Astrocyte of the cerebellum (primary cell): Measurements from ENCODE around the gene NSD2.
A peak's percentile ranks its signal among the peaks of the same experiment; 100 is the strongest.

ENCODE experiments used
- DNase-seq: peaks from one replicate; pipeline ENCODE4 v3.0.0-alpha.2; 2011; ENCODE audit warnings: low read depth
- H3K4me3 ChIP-seq: 2 replicates; pipeline ENCODE4 v1.5.1; 2011; ENCODE audit warnings: mild to moderate bottlenecking, low read depth, low read length, moderate library complexity
- in situ Hi-C: cut with HindIII; loops from 2 replicates; pipeline ENCODE4 v1.10.0; 2017; ENCODE audit warnings: low sequenced_read_pairs
- TF ChIP-seq, protein P1 (sequence below): IDR thresholded peaks from 2 replicates; pipeline ENCODE4 v1.5.1; 2012; ENCODE audit warnings: low read length, low read depth, moderate library complexity, mild to moderate bottlenecking; ENCODE audit errors: missing control alignments

Gene NSD2

DNA sequence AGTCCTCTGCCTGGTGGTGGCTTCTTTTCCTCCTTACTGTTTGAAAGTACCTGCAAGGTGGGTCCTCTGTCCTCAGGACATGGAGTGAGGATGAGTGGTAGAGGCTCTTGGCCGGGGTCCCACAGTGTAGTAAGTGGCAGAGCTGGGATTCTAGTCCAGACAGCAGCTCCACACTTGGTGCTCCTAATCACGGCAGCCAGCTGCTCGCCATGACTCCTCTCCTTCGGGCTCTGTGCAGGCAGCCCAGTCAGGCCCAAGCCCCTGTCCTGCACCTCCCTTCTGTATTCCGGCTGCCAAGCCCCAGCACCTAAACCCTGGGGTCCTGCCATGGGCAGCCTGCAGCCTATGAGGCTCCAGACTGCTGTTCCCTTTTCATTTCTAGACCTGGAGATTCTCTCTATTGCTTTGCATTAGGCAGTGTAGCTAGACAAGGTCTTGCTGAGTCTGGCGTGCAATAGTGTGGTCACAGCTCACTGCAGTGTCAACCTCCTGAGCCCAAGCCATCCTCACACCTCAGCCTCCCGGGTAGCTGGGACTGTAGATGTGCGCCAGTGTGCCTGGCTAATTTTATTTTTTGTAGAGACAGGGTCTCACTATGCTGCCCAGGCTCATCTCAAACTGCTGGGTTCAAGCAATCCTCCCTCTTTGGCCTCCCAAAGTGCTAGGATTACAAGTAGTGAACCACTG is 24.9 kb downstream of the NSD2 start:
- DNase-seq: no peak
- in situ Hi-C loops: no loop called here
- TF ChIP-seq, protein P1, sequence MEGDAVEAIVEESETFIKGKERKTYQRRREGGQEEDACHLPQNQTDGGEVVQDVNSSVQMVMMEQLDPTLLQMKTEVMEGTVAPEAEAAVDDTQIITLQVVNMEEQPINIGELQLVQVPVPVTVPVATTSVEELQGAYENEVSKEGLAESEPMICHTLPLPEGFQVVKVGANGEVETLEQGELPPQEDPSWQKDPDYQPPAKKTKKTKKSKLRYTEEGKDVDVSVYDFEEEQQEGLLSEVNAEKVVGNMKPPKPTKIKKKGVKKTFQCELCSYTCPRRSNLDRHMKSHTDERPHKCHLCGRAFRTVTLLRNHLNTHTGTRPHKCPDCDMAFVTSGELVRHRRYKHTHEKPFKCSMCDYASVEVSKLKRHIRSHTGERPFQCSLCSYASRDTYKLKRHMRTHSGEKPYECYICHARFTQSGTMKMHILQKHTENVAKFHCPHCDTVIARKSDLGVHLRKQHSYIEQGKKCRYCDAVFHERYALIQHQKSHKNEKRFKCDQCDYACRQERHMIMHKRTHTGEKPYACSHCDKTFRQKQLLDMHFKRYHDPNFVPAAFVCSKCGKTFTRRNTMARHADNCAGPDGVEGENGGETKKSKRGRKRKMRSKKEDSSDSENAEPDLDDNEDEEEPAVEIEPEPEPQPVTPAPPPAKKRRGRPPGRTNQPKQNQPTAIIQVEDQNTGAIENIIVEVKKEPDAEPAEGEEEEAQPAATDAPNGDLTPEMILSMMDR: no peak
- no peak overlapping the region for H3K4me3 ChIP-seq

GRCh38 chr4:1896658-1896991 is 25.4 kb downstream of the NSD2 start:
- H3K4me3 ChIP-seq: no peak overlapping the region
- no peak for DNase-seq
- TF ChIP-seq, protein P1: no peak
- in situ Hi-C loops: no loop called here

- DNase-seq: no peak
- in situ Hi-C loops: no loop called here
- no peak overlapping the region for H3K4me3 ChIP-seq
- TF ChIP-seq, protein P1: no peak
These were observed 26.8 kb downstream of the NSD2 start for GRCh38 chr4:1898007-1898406.

- in situ Hi-C loops: no loop called here
- TF ChIP-seq, protein P1: no peak
- no peak overlapping the region for H3K4me3 ChIP-seq
- no peak for DNase-seq
These were observed 27.5 kb downstream of the NSD2 start for GRCh38 chr4:1898681-1899080.

DNA sequence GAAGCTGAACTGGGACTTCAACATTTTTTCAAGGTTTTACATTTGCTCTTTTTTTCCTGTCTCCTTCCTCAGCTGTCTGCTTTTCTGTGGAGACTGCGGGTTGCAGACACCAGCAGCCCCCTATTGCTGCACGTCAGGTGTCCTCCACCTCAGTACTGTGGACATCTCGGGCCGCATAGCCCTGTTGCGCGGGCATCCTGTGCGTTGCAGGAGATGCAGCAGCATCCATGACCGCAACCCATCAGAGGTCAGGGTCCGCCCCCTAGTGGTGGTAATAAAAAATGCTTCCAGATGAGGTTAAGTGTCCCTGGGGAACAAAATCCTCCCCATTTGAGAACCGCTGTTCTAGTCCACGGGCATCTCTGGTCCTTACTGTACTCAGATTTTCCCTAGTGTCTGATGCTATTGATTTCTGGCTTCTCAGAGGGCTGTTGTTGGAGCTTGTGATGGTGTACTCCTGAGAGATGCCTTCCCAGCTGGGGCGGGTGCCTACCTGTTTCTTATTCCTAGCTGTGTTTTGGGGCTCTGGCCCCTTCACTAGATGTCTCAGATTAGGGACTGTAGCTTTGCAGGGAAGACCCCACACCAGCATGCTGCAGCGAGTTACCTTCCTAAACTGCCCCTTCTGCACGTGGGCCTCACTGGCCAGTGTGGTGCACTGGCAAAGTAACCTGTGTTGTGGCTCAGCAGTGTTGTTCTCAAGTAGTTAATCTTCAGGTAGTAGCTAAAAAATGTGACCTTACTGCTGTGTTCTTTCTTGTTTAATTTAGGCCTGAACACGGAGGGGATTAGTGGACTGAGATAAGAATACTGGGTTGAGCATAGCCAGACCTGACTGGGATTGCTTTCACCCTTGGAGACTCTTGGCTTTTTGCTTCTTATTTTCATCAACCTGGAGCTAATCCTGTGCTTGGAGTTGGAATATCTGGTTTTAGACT is 28.2 kb downstream of the NSD2 start:
- in situ Hi-C loops: no loop called here
- TF ChIP-seq, protein P1: peak; percentile 76
- DNase-seq: peak; percentile 56
- H3K4me3 ChIP-seq: no peak overlapping the region

GRCh38 chr4:1900087-1900433 is 28.9 kb downstream of the NSD2 start:
- H3K4me3 ChIP-seq: no peak overlapping the region
- in situ Hi-C loops: no loop called here
- TF ChIP-seq, protein P1: no peak
- DNase-seq: no peak
